Liver (tissue), 3 donors: ENCODE measurements around the gene CEP85L.

Experiments
- ATF3 ChIP-seq: IDR thresholded peaks from 2 replicates; pipeline ENCODE4 v1.6.1; 2016; ENCODE audit warnings: antibody characterized with exemption
- CTCF ChIP-seq: fragments of 150-350 bp; IDR thresholded peaks from 2 replicates; pipeline ENCODE4 v1.5.1; 2017; ENCODE audit warnings: improper control_type of control experiment, low read depth, low read length; ENCODE audit not compliant: missing input control
- FOXA1 ChIP-seq: IDR thresholded peaks from 2 replicates; pipeline ENCODE4 v1.6.1; 2016; ENCODE audit warnings: antibody characterized with exemption
- JUND ChIP-seq, 2 donors: IDR thresholded peaks; 2 replicates each; pipeline ENCODE4 v1.6.1; 2016; ENCODE audit warnings: antibody characterized with exemption in 2 of 2
- MAX ChIP-seq: IDR thresholded peaks from 2 replicates; pipeline ENCODE4 v1.6.1; 2016; ENCODE audit warnings: antibody characterized with exemption
- NR2F2 ChIP-seq: IDR thresholded peaks from 2 replicates; pipeline ENCODE4 v1.6.1; 2016; ENCODE audit warnings: antibody characterized with exemption
- RAD21 ChIP-seq, 2 donors: IDR thresholded peaks; 2 replicates each; pipeline ENCODE4 v1.6.1; 2016; ENCODE audit warnings: antibody characterized with exemption in 2 of 2, mild to moderate bottlenecking in 2 of 2
- REST ChIP-seq: IDR thresholded peaks from 2 replicates; pipeline ENCODE4 v1.6.1; 2016; ENCODE audit warnings: antibody characterized with exemption, mild to moderate bottlenecking
- RXRA ChIP-seq, 2 donors: IDR thresholded peaks; 2 replicates each; pipeline ENCODE4 v1.6.1; 2017 to 2018; ENCODE audit warnings: antibody characterized with exemption in 2 of 2, mild to moderate bottlenecking in 1 of 2
- SP1 ChIP-seq: IDR thresholded peaks from 2 replicates; pipeline ENCODE4 v1.6.1; 2018; ENCODE audit warnings: antibody characterized with exemption, mild to moderate bottlenecking
- TAF1 ChIP-seq: conservative IDR thresholded peaks from 2 replicates; pipeline ENCODE4 v1.6.1; 2016; ENCODE audit warnings: antibody characterized with exemption, mild to moderate bottlenecking
- YY1 ChIP-seq: IDR thresholded peaks from 2 replicates; pipeline ENCODE4 v1.6.1; 2016; ENCODE audit warnings: antibody characterized with exemption, mild to moderate bottlenecking
- ZBTB33 ChIP-seq: IDR thresholded peaks from 2 replicates; pipeline ENCODE4 v1.6.1; 2016; ENCODE audit warnings: antibody characterized with exemption
- donor health status: healthy.
- donor health status: healthy.

- TF ChIP-seq CTCF (no peak), RXRA (IDR thresholded peaks at IDR 0.05) (no peak), MAX (no peak), TAF1 (no peak), ATF3 (no peak), JUND (IDR thresholded peaks at IDR 0.05) (no peak), REST (no peak), ZBTB33 (no peak), FOXA1 (no peak), RAD21 (IDR thresholded peaks at IDR 0.05) (no peak), YY1 (no peak), SP1 (no peak), NR2F2 (no peak)
These were observed 149.2 kb downstream of the CEP85L start for GRCh38 chr6:118502169-118502568.
